Measurements from ENCODE around the gene DRAXIN.

DRAXIN gene

DNA sequence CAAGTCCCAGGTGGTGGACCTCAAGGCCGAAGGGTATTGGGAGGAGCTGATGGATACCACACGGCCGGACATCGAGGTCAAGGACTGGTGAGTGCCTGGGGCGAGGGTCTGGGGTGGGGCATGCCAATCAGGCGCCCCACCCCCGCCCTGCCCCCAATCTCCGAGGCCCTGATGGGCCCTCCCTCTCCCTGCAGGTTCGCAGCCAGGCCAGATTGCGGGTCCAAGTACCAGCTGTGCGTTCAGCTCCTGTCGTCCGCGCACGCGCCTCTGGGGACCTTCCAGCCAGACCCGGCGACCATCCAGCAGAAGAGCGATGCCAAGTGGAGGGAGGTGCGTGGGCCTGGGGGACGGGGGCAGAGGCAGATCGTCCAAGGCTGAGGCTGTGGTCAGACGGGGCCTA is 33.0 kb upstream of the DRAXIN start:
- DNase-seq = no peak

DNA sequence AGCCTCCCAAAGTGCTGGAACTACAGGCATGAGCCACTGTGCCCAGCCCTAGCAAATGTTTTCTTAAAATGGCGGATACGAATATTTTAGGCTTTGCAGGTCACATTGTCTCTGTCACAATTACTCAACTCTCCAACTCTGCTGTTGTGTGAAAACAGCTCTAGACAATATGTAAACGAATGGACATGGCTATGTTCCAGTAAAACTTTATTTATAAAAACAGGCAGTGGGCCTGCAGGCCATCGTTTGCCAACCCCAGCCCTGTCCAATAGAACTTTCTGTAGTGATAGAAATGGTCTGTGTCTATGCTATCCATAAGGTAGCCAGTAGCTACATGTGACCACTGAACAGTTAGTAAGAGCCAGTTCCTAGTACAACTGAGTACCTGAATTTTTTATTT is 31.8 kb upstream of the DRAXIN start:
- no peak for DNase-seq

DNA sequence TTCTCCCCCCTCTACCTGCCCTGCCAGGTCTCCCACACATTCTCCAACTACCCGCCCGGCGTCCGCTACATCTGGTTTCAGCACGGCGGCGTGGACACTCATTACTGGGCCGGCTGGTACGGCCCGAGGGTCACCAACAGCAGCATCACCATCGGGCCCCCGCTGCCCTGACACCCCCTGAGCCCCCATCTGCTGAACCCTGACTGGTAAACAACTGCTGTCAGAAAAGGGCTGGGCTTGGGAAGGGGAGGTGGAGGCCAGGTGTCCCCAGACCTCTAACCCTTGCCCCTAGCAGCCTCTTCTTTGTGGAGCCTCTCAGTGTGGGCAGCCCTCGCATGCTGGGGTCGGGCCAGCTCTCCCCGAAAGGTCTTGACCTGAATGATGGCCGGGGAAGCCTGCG is 30.4 kb upstream of the DRAXIN start:
- no peak for DNase-seq

DNA sequence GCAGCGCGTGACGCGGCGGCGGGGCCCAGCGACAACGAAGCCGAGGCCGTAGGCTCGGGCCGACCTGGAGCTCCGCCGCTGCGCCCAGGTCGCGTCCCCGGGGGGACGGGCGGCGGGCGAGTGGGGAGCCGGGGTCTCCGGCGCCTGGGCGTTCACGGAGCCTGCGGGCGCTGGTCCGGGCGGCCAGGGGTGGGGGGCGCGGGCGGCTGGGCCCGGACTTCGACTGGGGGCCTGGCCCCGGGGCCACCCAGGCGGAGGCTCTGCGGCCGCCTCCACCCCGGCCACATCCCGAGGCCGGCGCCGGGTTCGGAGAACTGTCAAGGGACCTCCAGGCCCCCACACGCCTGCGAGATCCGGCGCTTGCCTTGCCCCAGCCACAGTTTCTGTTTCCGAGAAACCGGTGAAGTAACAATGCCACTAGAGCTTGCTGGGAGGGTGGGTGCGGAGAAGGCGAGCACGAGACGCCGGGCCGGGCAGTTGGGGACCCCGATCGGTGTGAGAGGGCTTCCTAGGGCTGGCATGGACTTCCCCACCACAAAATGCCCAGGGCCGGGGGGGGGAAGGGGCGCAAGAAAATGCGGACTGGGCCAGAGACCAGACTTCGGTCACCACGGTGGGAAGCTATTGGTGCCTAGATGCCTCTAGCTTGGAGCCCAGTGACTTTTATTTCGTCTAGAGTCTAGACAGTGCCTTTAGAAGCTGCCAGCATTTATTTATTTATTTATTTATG is 27.0 kb upstream of the DRAXIN start:
- no peak for DNase-seq

DNA sequence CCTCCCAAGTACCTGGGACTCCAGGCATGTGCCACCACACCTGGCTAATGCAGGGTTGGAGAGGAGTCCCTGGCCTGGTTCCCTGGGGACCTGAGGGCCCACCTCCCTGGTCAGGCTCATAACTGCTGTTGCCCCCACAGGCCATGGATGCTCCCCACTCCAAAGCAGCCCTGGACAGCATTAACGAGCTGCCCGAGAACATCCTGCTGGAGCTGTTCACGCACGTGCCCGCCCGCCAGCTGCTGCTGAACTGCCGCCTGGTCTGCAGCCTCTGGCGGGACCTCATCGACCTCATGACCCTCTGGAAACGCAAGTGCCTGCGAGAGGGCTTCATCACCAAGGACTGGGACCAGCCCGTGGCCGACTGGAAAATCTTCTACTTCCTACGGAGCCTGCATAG is 23.0 kb upstream of the DRAXIN start:
- DNase-seq = no peak

DNA sequence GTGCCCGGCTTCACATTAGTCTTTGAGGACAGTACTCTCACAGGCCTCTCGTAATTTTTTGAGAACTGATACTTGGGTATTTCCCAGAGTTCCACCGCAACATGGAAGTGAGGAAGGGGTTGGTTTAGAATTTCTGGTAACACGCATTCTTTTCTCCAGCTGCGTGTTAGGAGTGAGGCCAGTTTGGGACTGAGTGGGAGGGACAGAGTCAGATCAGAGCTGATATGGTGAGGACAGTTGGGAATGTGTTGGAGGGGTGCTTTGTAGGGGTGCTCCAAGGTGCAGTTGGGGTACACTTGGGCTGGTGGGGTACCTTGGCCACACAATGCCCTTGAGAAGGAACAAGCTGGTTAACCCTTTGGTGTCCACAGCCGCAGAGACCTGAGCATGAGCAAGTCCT is 20.8 kb upstream of the DRAXIN start:
- no peak for DNase-seq

DNA sequence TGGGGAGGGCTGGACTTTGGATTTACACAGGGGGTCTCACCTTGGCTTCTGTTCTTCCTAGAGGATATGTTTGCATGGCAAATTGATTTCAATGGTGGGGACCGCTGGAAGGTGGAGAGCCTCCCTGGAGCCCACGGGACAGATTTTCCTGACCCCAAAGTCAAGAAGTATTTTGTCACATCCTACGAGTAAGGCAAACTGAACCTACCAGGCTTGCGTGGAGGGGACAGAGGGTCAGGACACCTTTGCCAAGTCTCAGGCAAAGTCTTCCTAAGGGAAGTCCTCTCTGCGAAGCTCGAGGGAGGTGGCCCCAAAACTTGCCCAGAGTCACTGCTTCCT is 20.3 kb upstream of the DRAXIN start:
- no peak for DNase-seq

DNA sequence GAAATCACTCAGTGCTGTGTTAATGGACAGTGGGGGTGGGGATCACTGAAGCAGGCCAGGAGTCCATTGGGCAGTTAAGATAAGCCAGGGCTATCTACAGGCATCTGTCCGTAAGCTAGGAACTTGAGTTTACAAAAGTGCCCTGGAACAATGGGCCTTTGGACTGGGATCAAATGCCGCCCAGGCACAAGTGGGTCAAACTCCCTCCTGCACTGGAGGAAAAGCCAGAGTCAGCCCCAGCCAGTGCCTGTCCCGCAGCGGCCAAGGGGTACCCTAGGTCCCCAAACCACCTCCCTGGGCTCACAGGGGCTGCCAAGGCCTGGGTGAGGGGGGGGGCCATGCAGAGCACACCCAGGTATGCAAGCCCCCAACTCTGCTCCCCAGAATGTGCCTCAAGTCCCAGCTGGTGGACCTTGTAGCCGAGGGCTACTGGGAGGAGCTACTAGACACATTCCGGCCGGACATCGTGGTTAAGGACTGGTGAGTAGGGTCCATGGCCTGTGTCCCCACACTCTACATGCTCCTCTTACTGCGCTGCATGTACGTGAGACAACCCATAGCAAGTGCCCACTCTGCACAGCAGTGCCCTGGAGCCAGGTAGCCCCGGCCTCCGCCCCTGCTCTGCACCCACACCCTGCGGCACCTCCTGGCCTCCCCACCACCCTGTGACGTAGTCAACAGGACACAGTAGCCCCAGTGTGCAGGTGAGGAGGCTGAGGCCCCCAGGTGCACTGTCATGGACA is 19.8 kb upstream of the DRAXIN start:
- DNase-seq = no peak

DNA sequence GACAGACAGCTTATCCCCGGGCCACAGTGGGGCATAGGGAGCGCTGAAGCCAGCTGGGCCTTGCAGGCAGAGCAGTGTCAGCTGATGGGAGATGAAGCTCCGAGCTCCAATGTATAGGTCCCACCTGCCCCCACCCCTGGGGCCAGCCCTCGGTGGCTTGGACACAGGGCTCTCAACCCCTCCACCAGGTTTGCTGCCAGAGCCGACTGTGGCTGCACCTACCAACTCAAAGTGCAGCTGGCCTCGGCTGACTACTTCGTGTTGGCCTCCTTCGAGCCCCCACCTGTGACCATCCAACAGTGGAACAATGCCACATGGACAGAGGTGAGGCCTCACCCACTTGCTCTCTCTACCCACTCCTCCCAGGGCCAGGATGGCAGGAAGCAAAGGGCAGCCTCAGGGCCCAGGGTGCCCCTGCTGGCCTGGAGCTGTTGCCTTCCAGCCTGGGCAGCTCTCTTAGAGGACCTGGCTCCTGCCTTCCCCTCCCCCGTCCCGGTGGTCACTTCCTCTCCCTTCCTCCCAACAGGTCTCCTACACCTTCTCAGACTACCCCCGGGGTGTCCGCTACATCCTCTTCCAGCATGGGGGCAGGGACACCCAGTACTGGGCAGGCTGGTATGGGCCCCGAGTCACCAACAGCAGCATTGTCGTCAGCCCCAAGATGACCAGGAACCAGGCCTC is 18.3 kb upstream of the DRAXIN start:
- DNase-seq = no peak

DNA sequence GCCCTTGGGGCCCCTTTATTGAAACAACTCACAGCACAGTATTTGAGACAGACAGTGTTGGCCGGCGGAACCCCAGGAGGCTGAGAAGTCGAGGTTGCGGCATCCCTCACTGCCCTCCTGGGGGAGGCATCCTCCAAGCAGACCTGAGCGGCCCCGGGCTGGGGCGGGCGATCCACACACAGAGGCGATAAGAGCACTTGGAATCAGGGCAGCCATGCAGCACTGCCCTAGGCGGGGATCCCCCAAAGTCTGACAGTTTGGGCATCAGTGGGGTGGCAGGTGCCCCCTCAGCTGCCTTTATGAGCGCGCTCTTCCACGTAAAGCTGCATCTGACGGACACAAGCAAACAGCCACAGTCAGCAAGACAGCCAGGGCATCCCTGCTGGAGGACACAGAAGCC is 17.0 kb upstream of the DRAXIN start:
- DNase-seq = no peak

DNA sequence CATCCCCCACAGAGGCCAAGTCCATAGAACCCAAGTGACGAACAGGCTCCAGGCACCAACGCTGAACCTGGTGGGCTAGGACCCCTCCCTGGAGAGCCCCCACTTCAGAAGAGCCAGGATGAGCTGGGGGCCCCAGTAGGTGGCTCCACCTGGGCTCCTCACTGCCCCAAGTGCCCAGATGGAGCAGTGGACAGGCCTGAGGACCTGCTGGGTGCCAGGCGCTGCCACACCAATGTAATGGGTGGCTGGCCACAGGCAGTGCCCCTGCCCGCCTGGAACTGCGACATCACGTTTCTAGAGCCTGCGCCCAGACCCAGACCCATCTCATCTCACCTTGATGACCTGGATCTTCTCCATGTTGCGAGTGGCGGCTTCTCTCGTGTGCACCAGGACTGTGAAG is 16.2 kb upstream of the DRAXIN start:
- no peak for DNase-seq

DNA sequence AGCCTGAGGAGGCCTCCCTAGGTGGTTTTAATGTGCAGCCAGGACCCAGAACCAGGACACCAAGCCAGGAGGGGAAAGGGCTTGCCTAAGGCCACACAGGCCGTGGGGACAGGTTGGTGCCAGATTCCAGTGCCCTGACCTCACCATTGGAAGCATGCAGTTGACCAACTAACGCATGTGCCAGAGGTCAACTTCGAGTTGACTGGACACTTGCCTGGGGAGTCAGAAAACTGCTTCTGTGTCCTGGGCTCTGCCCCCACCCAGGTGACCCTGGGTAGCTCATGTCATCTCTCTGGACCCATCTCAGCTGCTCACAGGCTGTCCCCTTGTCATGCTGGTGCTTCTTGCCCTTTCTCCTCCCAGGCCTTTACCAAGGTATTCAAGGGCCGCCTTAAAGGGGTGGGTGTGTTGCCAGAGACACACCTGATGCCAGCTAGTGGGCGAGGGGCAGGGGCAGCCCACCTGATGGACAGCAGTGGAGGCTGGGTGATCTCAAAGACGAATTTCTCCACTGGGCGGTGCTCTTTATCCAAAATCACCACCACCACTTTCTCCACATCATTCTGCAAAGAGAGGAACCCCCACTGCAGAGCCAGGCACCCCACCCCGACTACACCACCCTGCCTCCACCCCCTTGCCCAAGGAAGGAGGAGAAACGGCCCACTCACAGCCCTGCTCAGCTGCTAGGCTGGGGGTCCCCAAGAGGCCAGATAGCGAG is 15.0 kb upstream of the DRAXIN start:
- DNase-seq = no peak

DNA sequence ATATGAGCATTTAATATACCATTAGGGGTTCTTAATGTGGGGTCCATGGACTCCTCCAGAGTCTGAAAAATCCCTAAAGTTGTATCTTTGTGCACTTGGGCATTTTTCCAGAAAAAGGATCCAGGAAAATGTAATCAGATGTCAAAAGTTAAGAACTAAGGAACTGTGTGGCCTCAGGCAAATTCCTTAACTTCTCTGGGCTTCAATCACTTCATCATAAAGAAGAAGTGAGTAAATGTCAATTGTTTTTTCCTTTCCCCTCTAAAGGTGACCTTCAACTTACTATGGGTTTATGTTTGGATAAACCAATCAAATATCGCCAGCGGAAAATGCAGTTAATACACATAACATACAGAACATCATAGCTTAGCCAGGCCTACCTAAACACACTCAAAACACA is 13.1 kb upstream of the DRAXIN start:
- DNase-seq = no peak

DNA sequence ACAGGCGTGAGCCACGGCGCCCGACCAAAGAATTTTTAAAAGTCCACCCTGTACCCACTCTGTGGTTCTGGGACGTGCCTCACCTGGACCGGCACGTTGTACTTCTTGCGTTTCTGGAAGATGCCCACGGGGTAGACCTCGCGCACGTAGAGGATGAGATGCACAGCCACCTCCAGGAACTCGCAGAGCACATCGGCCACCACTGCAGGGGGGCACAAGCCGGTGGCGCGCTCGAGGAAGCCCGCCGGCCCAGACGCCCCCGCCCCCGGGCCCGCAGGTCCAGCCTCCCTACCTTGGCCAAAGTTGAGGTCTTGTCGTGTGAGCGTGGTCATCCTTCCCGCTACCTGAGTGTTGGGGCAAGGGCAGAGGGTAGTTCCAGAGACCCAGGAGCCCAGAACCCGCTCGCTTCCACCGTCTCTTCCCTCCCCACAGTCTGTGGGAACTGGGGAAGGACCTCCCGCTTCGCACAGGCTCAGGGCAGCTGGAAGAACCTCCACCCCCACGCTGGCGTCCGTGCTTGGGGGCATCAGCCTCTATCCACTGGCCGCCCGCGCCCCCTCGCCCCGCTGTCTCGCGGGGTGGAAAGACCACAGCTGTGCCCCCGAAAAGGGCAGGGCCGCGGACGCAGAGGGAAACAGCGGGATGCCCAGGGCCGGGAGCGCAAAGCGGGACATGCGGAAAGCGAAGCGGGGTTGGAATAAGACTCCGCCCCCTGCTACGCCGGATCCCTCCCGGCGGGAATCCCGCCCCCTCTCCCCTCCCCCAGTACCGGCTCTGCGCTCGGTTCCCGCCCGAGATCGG is 11.0 kb upstream of the DRAXIN start:
- DNase-seq = no peak

DNA sequence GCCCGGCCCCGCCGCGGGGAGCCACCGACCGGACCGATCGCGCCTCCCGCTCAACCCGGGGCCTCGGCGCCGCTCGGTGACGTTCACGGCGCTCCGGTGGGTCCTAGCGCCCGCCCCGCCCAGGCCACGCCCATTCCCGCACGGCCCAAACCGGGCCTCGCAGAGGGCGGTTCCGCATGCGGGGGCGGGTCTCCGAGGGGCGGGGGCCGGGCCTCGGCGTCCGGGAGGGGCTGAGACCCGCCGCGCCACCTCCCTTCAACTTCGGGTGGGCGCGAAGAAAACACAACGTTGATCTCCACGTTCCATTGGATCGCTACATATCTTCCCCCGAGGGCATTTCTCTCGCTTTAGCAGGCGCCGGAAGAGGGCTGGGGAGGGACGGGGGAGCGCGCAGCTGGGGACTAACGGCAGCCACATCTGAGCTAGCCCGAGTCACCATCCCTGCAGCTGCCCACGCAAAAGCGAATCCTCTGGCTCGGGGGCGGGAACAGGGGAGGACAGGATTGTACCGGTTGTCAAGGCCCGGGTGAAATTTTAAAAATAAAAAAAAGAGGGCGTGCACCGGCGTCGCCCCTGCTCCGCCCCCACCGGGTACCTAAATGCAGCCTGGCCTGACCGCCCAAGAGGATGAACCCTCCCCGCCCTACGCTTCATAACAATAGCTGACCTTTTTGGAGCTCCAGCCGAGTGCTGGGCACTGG is 10.3 kb upstream of the DRAXIN start, which contains the start of gene MAD2L2:
Gene MAD2L2, minus strand, starts transcription at position 78 of the 701 bp plus-strand sequence. CDS start 547 bp downstream, outside the sequence.
- peak; percentile 47 for DNase-seq

DNA sequence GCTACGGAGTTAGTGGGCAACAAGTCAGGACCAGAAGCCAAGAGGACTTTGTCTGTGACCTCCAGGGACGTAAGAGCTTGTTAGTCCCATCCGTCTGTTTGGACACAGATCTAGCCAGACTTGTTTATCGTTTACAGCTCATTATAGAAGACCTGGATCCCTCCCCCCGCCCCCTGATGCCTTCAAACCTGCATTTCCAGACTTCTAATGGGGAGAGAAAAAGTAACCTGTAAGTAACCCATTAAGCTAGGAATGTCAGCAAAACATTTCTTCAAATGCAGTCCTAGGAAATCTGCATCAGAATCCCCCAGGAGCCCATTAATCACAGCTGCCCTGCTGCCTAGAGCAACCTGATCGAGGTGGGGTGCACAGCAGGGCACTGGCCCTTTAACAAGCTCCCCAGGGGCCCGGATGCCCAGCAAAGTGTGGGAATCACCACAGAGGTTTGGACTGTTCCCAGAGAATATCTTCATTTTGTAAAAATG is 9.2 kb upstream of the DRAXIN start:
- no peak for DNase-seq

DNA sequence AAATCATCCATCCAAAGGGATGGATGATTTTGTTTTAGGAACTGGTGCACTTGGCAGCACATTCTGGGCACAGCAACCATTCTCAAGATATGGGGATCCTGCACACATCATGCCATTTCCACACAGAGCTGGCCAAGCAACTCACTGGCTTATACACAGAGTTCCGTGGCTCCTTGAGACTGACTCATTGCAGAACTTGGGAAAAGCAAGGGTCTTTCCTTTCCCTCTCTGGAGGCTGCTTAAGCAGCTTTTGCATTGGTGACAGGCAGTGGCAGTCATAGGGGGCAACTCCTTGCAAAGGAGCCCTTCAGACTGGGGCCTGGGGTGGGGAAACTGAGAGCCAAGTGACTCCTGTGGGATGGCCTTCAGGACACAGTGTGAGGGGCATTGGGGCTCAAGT is 8.7 kb upstream of the DRAXIN start:
- DNase-seq = no peak

DNA sequence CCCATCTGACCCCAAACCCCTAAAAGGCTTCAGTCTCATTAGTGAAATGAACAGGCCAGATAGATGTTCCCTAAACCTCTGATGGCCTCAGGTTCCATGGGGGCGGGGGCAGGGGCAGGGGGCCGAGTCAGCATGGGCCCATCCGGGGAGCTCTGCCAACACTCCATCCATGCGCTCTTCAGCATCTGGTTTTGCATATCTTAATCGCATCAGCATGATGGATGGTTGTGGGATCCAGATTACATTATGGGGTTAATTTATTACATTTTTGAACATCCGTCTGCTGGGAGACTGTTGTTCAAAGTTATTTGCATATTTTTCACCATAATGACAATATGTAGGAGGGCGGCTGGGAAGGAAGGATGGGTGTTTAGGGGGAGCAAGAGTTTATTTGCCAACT is 7.4 kb upstream of the DRAXIN start:
- DNase-seq = no peak

DNA sequence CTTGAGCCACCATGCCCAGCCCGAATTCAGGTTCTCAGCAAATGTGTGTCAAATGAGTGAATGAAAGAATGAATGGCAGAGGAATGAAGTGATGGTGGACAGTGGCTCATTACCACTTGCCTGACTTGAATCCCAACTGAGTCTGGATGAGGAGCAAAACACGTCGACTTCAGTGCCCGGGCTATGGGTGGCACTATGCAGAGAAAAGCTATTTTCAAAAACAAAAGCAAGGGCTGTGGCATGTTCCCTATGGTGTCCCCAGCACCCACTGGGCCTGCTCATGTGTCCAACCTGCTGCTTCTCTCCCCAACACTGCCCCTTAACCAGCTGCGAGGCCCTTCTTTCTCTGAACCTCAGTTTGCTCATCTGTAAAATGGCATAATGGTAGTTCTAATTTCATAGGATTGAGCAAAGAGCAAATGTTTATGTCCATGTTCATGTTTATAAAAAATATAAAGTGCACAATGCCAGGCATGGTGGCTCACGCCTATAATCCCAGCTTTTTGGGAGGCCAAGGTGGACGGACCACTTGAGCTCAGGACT is 6.2 kb upstream of the DRAXIN start:
- no peak for DNase-seq

DNA sequence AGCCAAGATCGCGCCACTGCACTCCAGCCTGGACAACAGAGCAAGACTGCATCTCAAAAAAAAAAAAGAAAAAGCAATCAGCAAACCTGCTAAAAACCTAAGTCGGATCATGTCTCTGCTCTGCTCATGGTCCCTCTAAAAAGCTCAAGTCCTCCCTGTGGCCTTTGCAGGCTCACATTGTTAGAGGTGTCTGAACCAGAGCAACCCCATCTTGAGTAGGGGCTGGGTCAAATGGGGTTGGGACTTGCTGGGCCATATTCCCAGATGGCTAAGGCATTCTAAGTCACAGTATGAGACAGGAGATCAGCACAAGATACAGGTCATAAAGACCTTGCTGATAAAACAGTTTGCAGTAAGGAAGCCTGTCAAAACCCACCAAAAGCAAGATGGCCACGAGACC is 3.0 kb upstream of the DRAXIN start:
- no peak for DNase-seq
